ENCODE measurements around the gene TGM2.
"Not testable (repeated sequence)": the region's sequence is repeated elsewhere in the genome, so short reads cannot be mapped to it uniquely, and the experiment has no call there.

Gene TGM2

DNA sequence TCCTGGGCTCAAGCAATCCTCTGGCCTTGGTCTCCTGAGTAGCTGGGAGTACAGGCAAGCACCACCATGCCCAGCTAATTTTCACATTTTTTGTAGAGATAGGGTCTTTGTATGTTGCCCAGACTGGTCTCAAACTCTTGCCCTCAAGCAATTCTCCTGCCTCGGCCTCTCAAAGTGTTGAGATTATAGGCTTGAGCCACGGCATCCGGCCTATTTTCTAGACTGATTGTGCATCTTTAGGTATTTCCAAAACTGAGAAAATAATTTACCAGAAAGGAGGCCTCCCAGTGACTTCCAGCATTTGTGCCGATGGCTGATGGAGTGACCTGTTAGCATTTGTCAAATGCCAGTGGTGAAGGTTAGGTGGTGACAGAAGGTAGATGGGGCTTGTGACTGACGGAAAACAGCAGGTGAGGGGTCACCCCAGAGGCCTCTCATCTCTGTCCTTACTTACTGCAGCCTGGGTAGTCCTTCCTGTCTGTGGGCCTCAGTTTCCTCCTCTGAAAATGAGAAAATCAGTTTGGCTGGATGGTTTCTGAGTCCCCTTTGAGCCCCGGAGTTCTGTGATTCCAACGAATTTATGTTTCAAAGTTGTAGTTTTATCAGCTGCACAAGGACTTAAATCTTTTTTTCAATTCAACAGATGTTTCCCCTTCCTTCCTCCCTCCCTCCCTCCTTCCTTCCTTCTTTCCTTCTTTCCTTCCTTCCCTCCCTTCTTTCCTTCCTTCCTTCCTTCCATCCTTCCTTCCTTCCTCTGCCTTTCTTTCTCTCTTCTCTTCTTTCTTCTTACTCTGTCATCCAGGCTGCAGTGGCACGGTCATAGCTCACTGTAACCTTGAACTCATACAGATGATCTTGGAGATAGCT is 53.5 kb downstream of the TGM2 start:
- DNase-seq, result no peak

DNA sequence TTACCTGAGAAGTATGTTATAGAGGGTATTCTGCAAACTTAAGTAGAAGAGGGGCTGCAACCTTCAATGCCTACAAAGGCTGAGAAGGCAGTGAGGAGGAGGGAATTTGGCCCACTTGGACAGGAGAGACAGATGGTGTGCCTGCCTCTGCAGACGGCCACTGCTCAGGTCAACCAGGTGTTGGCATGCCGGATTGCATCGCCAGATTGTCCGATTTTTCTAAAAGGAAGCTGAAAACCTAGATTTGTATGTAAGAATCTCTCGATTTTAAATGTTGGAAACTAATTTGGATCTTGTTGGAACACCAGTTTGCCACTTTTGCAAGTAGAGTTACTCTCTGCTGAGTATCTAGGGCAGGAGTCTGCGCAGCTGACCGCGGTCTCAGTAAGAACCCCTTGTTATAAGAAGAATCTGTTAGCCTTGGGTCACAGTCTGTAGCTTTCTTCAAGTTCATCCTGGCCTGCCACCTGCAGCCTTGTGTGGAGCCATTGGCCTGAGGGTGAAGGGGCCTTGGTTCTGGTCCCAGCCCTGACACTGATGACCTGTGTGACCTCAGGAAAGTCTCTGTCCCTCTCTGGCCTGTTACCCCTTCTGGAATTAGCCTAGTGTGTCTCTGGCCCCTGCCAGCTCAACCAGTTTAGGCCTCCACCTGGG is 54.4 kb downstream of the TGM2 start:
- no peak for DNase-seq

DNA sequence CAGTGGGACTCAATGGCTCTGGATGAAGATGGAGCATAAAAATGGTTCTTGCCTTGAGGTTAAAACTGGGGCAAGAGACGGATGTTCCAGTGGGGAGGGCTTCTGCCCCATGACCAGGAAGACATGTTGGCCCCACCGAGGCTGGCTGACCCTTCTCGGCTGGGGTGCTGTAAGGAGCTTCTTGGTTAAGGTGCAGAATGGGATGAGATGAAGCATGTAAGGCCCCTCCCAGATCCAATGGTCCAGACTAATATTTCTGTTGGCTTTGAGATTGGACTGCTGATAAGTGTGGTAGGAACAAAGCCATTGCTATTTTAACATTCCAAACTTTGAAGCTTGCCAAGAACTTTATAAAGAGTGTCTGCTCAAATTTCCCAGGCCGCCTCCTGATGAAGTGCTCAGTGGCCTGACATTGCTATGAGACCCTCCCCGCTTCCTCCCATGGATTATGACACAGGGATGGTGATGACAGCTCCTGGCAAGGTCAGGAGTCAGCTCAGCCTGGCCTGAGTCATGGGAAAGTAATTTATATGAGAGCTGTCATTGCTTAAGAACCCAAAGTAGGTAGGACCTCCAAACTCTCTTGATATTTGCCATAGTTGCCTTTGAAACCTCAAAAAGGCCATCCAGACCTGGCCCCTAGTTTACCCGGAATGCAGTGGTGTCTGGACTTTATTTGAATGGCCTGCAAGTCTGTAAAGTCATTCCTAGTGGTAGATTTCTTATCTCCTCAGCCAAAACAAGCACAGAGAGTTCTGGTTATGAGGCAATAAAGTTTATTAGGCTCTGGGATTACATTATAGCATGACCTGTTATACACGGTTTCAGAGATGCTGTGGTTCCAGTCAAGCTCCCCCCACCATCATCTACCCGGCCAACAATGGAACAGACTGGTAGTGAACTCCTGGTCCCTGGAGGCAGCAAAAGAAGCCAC is 55.2 kb downstream of the TGM2 start:
- DNase-seq, result no peak

DNA sequence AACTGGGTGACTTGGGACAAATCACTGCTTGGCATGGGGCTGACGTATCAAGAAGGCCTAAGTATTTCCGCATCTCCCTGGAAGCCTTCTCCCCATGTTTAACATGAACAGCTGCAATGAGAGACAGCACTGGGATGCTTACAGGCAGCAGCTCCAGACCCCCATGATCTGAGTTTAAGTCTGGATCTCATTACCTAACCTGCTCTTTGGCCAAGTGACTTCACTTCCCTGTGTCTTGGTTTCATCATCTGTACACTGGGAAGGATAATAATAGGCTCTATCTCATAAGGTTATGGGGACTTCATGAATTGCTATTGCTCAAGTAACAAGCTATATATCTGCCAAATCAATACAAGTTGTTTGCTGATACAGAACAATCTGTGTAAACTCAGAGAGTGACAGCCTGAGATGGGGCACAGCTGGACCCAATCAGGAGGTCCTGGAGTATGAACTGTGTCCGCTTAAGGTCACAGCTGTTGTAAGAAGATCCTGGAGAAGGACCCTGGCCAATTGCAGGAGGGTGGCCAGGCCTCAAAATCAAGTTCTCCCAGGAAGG is 56.0 kb downstream of the TGM2 start:
- no peak for DNase-seq

DNA sequence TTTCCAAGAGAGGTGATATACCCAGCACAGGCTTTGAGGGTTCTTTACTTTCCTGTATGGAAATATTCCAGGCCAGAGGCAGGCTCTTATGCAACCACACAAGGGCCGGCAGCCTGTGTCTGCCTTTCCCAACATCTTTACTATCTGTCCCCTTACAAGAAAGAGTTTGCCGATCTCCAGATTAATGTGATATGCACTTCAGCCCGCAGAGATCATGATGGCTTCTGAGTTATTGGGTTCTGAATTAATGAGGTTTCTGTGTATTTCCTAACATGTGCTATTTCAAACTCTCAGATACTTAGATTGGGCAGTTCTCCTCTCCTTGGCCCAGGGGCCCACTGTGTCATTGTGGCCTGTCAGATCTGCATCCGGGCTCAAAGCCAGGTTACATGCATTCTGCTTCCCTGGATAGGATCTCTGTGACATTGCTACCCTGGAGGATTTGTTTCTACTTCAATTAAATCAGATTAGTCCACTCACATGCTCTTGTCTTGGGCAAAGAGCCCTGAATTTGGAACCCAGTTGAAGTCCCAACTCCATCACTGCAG is 56.6 kb downstream of the TGM2 start:
- DNase-seq, result no peak

DNA sequence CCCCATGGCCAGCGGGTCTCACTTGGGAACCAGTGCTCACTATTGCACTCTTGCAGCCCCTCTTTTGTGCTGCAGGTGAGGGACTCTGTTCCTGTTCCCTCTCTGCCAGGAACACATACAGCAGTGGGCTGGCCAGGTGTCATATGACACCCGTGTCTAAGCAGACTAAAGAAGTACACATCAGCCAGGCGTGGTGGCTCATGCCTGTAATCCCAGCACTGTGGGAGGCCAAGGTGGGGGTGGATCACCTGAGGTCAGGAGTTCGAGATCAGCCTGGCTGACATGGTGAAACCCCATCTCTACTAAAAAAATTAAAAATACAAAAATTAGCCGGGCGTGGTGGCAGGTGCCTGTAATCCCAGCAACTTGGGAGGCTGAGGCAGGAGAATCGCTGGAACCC is 57.2 kb downstream of the TGM2 start:
- peak; percentile 39 for DNase-seq

DNA sequence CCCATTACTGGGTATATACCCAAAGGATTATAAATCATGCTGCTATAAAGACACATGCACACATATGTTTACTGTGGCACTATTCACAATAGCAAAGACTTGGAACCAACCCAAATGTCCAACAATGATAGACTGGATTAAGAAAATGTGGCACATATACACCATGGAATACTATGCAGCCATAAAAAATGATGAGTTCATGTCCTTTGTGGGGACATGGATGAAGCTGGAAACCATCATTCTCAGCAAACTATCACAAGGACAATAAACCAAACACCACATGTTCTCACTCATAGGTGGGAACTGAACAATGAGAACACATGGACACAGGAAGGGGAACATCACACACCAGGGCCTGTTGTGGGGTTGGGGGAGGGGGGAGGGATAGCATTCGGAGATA is 57.7 kb downstream of the TGM2 start:
- not testable (repeated sequence) for DNase-seq

DNA sequence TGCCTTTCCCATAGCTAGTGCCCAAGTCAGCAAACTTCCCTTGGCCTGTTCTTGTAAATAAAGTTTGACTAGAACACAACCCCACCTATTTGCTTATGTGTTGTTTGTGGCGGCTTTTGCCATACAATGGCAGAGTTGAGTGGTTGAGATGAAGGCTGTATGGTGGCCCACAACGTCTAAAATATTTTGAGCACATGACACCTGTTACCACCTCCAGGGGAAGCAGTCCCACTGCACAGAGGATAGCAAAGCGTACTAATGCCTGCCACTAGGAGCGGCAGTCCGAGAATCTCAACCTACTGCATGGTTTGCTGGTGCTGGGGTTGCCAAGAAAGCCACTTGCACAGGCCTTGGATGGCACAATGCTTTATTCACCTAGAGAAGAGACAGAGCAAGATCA is 58.6 kb downstream of the TGM2 start:
- DNase-seq, result no peak

DNA sequence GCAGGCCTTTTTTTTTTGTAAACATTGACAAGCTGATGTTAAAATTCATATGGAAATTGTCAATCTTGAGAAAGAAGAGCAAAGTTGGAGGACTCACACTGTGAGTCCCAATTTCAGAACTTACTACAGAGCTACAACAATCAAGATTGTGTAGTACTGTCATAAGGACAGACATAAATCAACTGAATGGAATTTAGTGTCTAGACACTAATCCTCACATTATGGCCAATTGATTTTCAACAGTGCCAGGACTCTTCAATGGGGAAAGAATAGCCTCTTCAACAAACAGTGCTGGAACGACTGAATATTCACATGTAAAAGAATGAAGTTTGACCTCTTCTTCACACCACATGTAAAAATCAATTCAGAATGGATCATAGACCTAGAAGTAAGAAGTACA is 60.8 kb downstream of the TGM2 start:
- DNase-seq, result no peak

DNA sequence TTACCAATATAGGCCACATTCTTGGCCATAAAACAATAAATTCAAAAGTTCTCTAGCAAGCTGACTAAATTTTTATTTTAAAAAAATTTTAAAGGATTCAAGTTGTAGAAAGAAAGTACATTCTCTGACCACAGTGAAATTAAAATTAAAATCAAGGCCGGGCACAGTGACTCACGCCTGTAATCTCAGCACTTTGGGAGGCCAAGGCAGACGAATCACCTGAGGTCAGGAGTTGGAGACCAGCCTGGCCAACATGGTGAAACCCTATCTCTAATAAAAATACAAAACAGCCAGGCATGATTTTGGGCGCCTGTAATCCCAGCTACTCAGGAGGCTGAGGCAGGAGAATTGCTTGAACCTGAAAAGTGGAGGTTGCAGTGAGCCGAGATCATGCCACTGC is 62.9 kb downstream of the TGM2 start:
- DNase-seq, result not testable (repeated sequence)

DNA sequence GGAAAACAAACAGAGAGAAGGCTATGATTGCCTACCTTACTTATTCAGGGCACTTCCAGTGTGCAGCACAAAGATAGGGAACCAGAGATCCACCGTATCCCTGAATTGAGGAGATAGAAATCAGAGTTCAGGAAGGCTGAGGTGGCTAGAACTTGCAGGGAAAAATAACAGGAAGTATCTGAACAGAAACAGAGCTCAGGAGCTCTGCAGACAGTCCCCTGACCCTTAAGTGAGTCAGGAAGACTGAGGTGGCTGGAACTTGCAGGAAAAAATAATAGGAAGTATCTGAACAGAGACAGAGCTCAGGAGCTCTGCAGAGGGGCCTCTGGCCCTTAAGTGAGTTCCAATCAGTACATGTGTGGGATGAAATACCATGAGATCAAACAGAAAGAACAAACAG is 66.1 kb downstream of the TGM2 start:
- DNase-seq, result no peak

DNA sequence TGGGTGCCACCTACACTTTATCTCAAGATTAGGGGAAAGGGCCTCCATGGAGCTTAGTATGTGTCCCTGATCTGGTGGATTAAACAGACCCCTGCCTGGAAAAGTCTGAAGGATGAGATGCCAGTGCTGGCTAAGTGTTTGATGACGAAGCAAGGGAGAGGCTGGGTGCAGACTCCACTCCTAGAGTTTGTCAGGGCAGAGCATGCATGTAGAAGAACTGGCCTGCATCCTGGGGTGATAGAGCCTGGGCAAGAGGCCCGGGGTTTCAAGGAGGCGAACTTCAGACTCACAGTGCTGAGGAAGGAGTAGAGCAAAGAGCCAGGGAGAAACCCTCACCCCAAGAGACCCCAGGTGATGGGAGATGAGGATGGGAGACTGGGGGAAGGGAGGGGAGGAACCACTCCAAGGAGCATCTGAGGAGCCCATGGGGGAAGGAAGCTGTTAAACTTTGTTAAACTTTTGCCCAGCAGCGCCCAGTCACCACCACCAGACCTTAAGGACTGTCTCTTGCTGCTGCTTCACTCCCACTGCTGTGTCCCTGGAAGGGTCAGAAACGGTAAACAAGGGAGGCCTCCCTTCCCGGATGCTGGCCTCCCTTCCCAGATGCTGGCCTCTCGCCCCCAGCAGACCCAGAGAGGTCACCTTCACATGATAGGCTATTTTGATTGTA is 69.9 kb downstream of the TGM2 start:
- no peak for DNase-seq

DNA sequence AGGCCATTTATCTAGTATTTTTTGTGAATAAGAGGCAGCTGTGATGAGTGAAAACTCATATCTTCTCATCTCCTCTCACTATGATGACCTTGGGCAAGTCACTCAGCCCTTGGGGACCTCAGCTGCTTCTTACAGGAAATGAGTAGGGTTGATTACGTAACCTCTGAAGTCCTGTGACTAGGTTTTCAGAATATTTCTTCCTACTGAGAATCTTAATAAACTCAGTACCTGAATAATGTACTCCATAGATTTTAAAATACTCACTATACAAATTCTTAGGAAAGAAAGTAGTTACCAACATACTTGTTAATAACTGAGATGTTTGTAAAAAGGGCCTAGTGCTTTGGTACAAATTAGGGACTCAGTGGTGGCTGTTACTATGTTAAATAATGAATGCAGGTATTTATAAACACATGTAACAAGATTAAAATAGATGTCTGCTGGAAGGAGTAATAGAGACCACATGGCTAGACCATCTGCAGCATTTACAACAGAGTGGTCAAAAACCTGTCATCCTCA is 70.6 kb downstream of the TGM2 start:
- DNase-seq, result peak; percentile 31

DNA sequence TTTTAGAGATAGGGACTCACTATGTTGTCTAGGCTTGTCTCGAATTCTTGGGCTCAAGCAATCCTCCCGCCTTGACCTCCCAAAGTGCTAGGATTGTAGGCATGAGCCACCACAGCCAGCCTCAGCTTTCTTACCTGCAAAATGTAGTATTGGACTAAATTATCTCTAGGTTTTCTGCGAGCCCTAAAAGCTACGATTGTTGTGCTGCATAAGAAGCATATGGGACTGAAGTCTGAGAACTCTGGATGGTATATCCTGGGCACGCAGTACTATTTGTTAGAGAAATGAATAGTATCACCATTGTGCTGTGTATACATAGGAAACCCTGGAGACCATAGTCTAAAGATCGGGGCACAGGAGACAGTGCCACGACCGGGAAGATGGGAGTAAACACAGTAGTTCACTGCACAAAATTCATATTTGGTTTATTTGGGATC is 71.4 kb downstream of the TGM2 start:
- DNase-seq, result no peak

DNA sequence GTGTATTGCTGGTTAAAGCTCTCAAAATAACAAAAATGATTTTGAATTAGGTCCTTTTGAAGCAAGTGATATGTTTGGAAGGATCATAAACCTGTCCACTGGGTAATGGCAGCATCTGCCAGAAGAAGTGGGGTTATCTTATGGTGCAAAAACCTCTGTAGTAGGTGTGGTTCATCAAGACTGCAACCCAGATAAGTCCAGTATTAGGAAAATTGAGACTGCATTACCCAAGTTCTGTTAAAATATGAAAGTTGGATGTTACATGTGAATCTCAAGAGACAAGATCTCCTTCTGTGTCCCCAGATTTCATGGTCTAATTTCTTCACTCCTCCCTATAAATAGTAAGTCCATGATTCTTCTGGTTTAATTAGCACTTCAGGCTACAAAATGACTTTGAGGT is 72.2 kb downstream of the TGM2 start:
- no peak for DNase-seq

DNA sequence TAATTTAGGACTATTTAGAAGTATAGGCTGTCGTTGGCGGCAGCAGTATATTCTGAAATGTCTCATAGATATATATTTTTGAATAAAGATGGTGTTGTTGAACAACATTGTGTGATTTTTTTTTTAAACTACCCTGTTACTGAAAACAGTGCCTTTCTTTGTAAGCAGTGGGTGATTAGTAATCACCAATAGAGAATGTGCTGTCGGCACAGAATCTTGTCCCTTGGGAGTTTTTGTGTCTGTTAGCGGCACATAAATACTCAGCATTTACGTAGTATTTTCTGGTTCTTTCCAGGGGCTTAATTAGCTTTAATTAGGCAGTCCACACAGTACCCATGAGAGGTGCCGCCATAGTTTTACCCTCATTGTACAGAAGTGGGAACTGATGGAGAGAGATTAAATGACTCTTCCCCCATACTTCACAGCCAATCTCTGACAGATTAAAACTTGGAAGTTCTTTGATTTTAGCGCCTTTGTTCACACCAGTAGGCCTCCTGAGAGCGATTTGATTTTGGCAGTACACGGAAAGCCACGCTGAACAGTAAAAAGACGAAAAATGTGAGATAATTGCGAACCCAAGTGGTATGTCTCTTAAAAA is 72.7 kb downstream of the TGM2 start:
- no peak for DNase-seq

DNA sequence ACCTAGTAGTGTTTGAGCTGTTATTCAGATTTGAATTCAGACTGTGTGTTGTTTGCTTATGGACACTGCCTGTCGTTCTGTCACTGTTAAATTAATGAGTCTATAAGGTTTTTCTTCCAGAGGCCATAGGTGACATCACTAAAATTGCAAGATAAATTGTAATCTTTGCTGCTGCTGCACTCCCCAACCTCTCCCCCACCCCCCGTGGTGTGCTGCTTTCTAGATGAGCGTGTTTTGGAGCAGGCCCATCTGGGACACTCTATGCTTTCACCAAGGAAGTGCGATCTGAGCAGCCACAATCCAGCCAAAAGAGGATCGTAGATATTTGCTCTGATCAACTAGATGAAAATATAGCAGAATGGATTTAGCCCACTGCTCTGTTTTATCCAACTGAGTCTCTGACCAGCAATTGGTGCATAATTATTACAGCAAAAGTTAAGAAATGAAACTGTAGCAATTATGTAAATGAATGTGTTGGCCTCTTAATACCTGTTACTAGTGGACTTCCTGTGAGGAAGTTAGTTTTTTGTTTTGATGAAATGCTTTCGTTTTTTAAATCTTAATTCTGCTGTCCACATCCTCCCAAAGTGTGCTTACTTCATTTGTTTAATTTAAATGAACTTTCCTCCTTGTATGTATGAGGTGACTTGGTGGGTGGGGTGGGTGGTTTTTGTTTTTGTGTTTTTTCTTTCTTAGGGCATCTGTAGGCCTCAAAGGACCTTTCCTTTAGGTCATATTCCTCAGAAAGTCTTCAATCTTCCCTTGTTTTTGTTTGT is 73.4 kb downstream of the TGM2 start:
- no peak for DNase-seq

DNA sequence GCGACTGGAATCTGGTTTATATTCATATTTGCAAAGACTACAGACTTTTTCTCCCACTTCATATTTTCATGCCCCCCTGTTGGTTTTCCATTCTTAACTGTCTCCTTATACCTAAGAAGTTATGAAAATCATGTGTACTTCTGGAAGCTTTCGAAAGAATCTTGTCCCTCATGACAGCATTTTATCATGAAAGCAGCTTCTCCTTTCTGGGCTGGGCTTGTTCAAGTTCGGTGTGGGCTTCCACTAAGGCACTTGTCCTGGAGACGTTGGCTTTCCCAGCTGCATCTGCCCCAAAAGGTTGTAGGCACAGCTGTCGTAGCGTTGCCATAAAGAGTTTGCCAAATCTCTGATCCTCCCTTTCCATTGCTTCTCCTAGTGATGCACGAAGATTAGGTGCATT is 75.0 kb downstream of the TGM2 start:
- no peak for DNase-seq

DNA sequence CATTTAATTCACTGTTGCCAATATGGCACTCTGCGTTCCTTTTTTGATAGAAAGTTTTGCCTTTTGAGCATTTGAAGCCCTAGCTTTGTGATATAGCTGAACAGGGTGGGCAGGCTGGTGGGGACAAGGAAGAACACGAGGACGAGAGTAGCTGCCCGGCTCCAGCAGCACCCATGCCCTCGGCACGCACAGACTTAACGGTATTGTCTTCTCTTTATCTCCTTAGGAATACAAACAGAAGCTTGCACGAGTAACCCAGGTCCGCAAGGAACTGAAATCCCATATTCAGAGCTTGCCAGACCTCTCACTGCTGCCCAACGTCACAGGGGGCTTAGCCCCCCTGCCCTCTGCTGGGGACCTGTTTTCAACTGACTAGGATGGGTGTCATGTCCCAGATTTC is 75.6 kb downstream of the TGM2 start:
- no peak for DNase-seq

DNA sequence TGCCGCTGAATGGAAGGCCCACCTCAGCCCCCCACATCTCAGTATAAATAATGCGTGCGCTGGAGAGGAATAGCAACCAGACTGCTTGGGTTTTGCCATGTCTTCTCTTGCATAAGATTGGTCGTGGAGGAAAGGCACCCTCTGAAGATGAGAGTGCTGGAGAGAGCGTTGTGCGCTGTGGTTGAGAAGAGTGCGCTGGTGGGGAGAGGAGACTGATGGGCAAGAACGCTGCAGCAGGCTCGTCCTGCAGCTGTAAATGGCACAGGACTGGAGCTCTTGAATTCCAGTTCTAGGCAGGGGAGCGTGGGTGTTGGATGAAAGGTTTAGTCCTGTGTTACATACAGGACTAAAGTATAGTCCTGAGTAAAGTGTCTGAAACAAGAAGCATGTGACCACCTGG is 80.0 kb downstream of the TGM2 start:
- DNase-seq, result no peak
